Measurements from ENCODE around the gene IQCE.

- TF ChIP-seq POLR2A (IDR thresholded peaks at IDR 0.05) (peak in 1 of 2 donors; percentile 61), CTCF (IDR thresholded peaks at IDR 0.05) (no peak)
These were observed 39.5 kb upstream of the IQCE start, which contains the start of gene LFNG for GRCh38 chr7:2519119-2519930.
